Nephron (organoid): ENCODE measurements around the gene GABRG1.

Experiments used
- H3K27ac Mint-ChIP-seq, 3 experiments: 2 replicates each; pipeline ENCODE4 v1.8.0; 2020; ENCODE audit warnings: mixed read lengths in 3 of 3, mild to moderate bottlenecking in 2 of 3, moderate library complexity in 1 of 3
- H3K27me3 Mint-ChIP-seq: 2 replicates; pipeline ENCODE4 v1.8.0; 2021; ENCODE audit warnings: low read depth, mild to moderate bottlenecking, moderate library complexity, mixed read lengths
- H3K36me3 Mint-ChIP-seq: 2 replicates; pipeline ENCODE4 v1.8.0; 2020; ENCODE audit warnings: low read depth, mixed read lengths
- H3K4me1 Mint-ChIP-seq: 2 replicates; pipeline ENCODE4 v1.8.0; 2020; ENCODE audit warnings: mixed read lengths
- H3K4me3 Mint-ChIP-seq, 3 experiments: 2 replicates each; pipeline ENCODE4 v1.8.0; 2020; ENCODE audit warnings: mild to moderate bottlenecking in 3 of 3, mixed read lengths in 3 of 3, moderate library complexity in 2 of 3
- H3K9me3 Mint-ChIP-seq: 2 replicates; pipeline ENCODE4 v1.8.0; 2020; ENCODE audit warnings: mixed read lengths
- TF ChIP-seq, protein P1 (sequence below), 3 experiments: fragments of 200-600 bp; sonication (generic); IDR thresholded peaks; one replicate each; pipeline ENCODE4 v1.5.0; 2021; ENCODE audit warnings: antibody characterized with exemption in 3 of 3; ENCODE audit not compliant: unreplicated experiment in 3 of 3

GABRG1 gene

GRCh38 chr4:45989775-45990174, 134.1 kb downstream of the GABRG1 start:
- H3K9me3 Mint-ChIP-seq, result no peaks in the 10 kb centered on the region
- no peaks in the 10 kb centered on the region for H3K4me1 Mint-ChIP-seq
- H3K27ac Mint-ChIP-seq, result no peak overlapping the region
- no peaks in the 10 kb centered on the region for H3K27me3 Mint-ChIP-seq
- no peaks in the 10 kb centered on the region for H3K36me3 Mint-ChIP-seq
- no peak overlapping the region for H3K4me3 Mint-ChIP-seq
- TF ChIP-seq, protein P1, sequence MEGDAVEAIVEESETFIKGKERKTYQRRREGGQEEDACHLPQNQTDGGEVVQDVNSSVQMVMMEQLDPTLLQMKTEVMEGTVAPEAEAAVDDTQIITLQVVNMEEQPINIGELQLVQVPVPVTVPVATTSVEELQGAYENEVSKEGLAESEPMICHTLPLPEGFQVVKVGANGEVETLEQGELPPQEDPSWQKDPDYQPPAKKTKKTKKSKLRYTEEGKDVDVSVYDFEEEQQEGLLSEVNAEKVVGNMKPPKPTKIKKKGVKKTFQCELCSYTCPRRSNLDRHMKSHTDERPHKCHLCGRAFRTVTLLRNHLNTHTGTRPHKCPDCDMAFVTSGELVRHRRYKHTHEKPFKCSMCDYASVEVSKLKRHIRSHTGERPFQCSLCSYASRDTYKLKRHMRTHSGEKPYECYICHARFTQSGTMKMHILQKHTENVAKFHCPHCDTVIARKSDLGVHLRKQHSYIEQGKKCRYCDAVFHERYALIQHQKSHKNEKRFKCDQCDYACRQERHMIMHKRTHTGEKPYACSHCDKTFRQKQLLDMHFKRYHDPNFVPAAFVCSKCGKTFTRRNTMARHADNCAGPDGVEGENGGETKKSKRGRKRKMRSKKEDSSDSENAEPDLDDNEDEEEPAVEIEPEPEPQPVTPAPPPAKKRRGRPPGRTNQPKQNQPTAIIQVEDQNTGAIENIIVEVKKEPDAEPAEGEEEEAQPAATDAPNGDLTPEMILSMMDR (IDR thresholded peaks at IDR 0.05; ENCODE audit: unreplicated experiment in 3 of 3), result no peak

- Mint-ChIP-seq H3K9me3 (no peaks in the 10 kb centered on the region), H3K36me3 (no peaks in the 10 kb centered on the region), H3K27me3 (no peaks in the 10 kb centered on the region), H3K27ac (no peak overlapping the region), H3K4me1 (no peaks in the 10 kb centered on the region), H3K4me3 (no peak overlapping the region)
- TF ChIP-seq, protein P1 (IDR thresholded peaks at IDR 0.05; ENCODE audit: unreplicated experiment in 3 of 3), result no peak
These were observed 136.0 kb downstream of the GABRG1 start for GRCh38 chr4:45987858-45988257.
